ENCODE measurements around the gene DNAH6.
"Not testable (repeated sequence)": the region's sequence is repeated elsewhere in the genome, so short reads cannot be mapped to it uniquely, and the experiment has no call there.

Gene DNAH6

GRCh38 chr2:84731185-84731584 lies 214.9 kb downstream of the DNAH6 start:
- no peak for DNase-seq (ENCODE audit: insufficient read length, low spot score)
- no peak for FAIRE-seq

GRCh38 chr2:84732897-84733778 lies 216.8 kb downstream of the DNAH6 start:
- FAIRE-seq: no peak

GRCh38 chr2:84735389-84735788 lies 219.1 kb downstream of the DNAH6 start:
- no peak for FAIRE-seq
- no peak for DNase-seq (ENCODE audit: insufficient read length, low spot score)

More at GRCh38 chr2:84732897-84733778, 216.8 kb downstream of the DNAH6 start:
- DNase-seq (ENCODE audit: insufficient read length, low spot score): no peak

GRCh38 chr2:84741182-84741822 lies 225.0 kb downstream of the DNAH6 start:
- FAIRE-seq (peak; percentile 45), DNase-seq (ENCODE audit: insufficient read length, low spot score) (peak; percentile 16)

GRCh38 chr2:84748341-84748740 lies 232.0 kb downstream of the DNAH6 start:
- no peak for FAIRE-seq
- no peak for DNase-seq (ENCODE audit: insufficient read length, low spot score)

- no peak for DNase-seq (ENCODE audit: insufficient read length, low spot score)
- no peak for FAIRE-seq
Observed at GRCh38 chr2:84749442-84749841, 233.1 kb downstream of the DNAH6 start.

- DNase-seq (ENCODE audit: insufficient read length, low spot score): no peak
- FAIRE-seq: no peak
Observed at GRCh38 chr2:84755096-84755495, 238.8 kb downstream of the DNAH6 start.

- no peak for FAIRE-seq
- DNase-seq (ENCODE audit: insufficient read length, low spot score): no peak
Observed at GRCh38 chr2:84757648-84758047, 241.3 kb downstream of the DNAH6 start.

- FAIRE-seq: no peak
- no peak for DNase-seq (ENCODE audit: insufficient read length, low spot score)
Observed at GRCh38 chr2:84766791-84767190, 250.5 kb downstream of the DNAH6 start.

- DNase-seq (ENCODE audit: insufficient read length, low spot score) (no peak), FAIRE-seq (no peak)
Observed at GRCh38 chr2:84768840-84769239, 252.5 kb downstream of the DNAH6 start.

GRCh38 chr2:84770280-84770679 lies 254.0 kb downstream of the DNAH6 start:
- DNase-seq (ENCODE audit: insufficient read length, low spot score): no peak
- FAIRE-seq: no peak

- DNase-seq (ENCODE audit: insufficient read length, low spot score) (no peak), FAIRE-seq (no peak)
Observed at GRCh38 chr2:84771251-84771650, 255.0 kb downstream of the DNAH6 start.

GRCh38 chr2:84773562-84773961 lies 257.3 kb downstream of the DNAH6 start:
- not testable (repeated sequence) for FAIRE-seq; DNase-seq (ENCODE audit: insufficient read length, low spot score)

GRCh38 chr2:84776011-84776410 lies 259.7 kb downstream of the DNAH6 start:
- FAIRE-seq: no peak
- no peak for DNase-seq (ENCODE audit: insufficient read length, low spot score)

- DNase-seq (ENCODE audit: insufficient read length, low spot score) (no peak), FAIRE-seq (no peak)
Observed at GRCh38 chr2:84778911-84779690, 262.8 kb downstream of the DNAH6 start.

- DNase-seq (ENCODE audit: insufficient read length, low spot score): no peak
Observed at GRCh38 chr2:84779781-84780180, 263.5 kb downstream of the DNAH6 start.

GRCh38 chr2:84781942-84782716 lies 265.8 kb downstream of the DNAH6 start:
- no peak for DNase-seq (ENCODE audit: insufficient read length, low spot score)
- peak; percentile 48 for FAIRE-seq

More at GRCh38 chr2:84779781-84780180, 263.5 kb downstream of the DNAH6 start:
- FAIRE-seq: no peak

GRCh38 chr2:84782717-84783442 lies 266.6 kb downstream of the DNAH6 start:
- FAIRE-seq (no peak), DNase-seq (ENCODE audit: insufficient read length, low spot score) (no peak)

- no peak for DNase-seq (ENCODE audit: insufficient read length, low spot score)
- FAIRE-seq: no peak
Observed at GRCh38 chr2:84785950-84786349, 269.7 kb downstream of the DNAH6 start.

- DNase-seq (ENCODE audit: insufficient read length, low spot score) (no peak), FAIRE-seq (no peak)
Observed at GRCh38 chr2:84786601-84787000, 270.3 kb downstream of the DNAH6 start.

All from GM19239 (cell line).